WTC11 (cell line): ENCODE results near the gene GFRAL. TPM values are rescaled to one million over a fixed set of nuclear protein-coding genes. Genes with fewer than 3 reads are reported as not detected.

ENCODE experiments used
- ATAC-seq: fragments of 200-7000 bp; cut with Tn5 transposase; 2 replicates; pipeline ENCODE4 v1.10.0; 2021; ENCODE audit warnings: mild to moderate bottlenecking, moderate library complexity
- Bru-seq: library from RNA; stranded (reverse); fragments of 400-500 nt; gene quantifications from one replicate; lab custom pipeline; 2021; lab: Mats Ljungman, UMichigan
- CTCF ChIA-PET: fragments of 300-600 bp; sonication (Branson Sonifier 250); formaldehyde crosslinking; loops from one replicate; lab custom pipeline; 2021; ENCODE audit warnings: antibody characterized with exemption; lab: Charles Lee
- POLR2A ChIA-PET: fragments of 350-600 bp; sonication (Branson Sonifier 250); formaldehyde crosslinking; loops from one replicate; lab custom pipeline; 2021; ENCODE audit warnings: antibody characterized with exemption; lab: Charles Lee
- DNase-seq: peaks from one replicate; pipeline ENCODE4 v3.0.0; 2021; ENCODE audit warnings: low spot score
- H3K27ac Mint-ChIP-seq: 2 replicates; pipeline ENCODE4 v1.8.0; 2021; ENCODE audit warnings: mixed read lengths
- H3K27me3 Mint-ChIP-seq: 2 replicates; pipeline ENCODE4 v1.8.0; 2021; ENCODE audit warnings: low read depth, mild to moderate bottlenecking, moderate library complexity, mixed read lengths
- H3K36me3 Mint-ChIP-seq: 2 replicates; pipeline ENCODE4 v1.8.0; 2021; ENCODE audit warnings: mixed read lengths
- H3K4me1 Mint-ChIP-seq: 2 replicates; pipeline ENCODE4 v1.8.0; 2022; ENCODE audit warnings: mixed read lengths
- H3K4me3 Mint-ChIP-seq: 2 replicates; pipeline ENCODE4 v1.8.0; 2021; ENCODE audit warnings: mild to moderate bottlenecking, moderate library complexity, mixed read lengths
- H3K9me3 Mint-ChIP-seq: 2 replicates; pipeline ENCODE4 v1.8.0; 2021; ENCODE audit warnings: mixed read lengths
- ARID4B ChIP-seq: sonication (generic); formaldehyde crosslinking; IDR thresholded peaks from 2 replicates; pipeline ENCODE4 v1.8.0; 2023; ENCODE audit warnings: missing genetic modification reagents, mild to moderate bottlenecking, borderline replicate concordance
- CDX4 ChIP-seq: fragments of 250-450 bp; sonication (Bioruptor Pico); IDR thresholded peaks from 2 replicates; pipeline ENCODE4 v1.9.0; 2021; ENCODE audit warnings: moderate library complexity, mild to moderate bottlenecking, inconsistent platforms, borderline replicate concordance
- E2F1 ChIP-seq: sonication (generic); formaldehyde crosslinking; IDR thresholded peaks from 2 replicates; pipeline ENCODE4 v1.8.0; 2022; ENCODE audit warnings: mild to moderate bottlenecking, missing genetic modification reagents
- ELF4 ChIP-seq: sonication (generic); formaldehyde crosslinking; IDR thresholded peaks from 2 replicates; pipeline ENCODE4 v1.8.1; 2022; ENCODE audit warnings: low read depth, mild to moderate bottlenecking, moderate library complexity, missing genetic modification reagents
- ESRRA ChIP-seq: sonication (generic); formaldehyde crosslinking; IDR thresholded peaks from 2 replicates; pipeline ENCODE4 v1.8.1; 2022; ENCODE audit warnings: mild to moderate bottlenecking, missing genetic modification reagents, borderline replicate concordance
- MLX ChIP-seq: sonication (generic); formaldehyde crosslinking; IDR thresholded peaks from 2 replicates; pipeline ENCODE4 v1.8.1; 2023; ENCODE audit warnings: mild to moderate bottlenecking, missing genetic modification reagents, moderate library complexity
- NFATC4 ChIP-seq: fragments of 250-450 bp; sonication (Bioruptor Pico); IDR thresholded peaks from 2 replicates; pipeline ENCODE4 v1.9.0; 2021; ENCODE audit warnings: mild to moderate bottlenecking
- NR1H2 ChIP-seq: sonication (generic); formaldehyde crosslinking; IDR thresholded peaks from 2 replicates; pipeline ENCODE4 v1.9.0; 2021; ENCODE audit warnings: mild to moderate bottlenecking, moderate library complexity, missing genetic modification reagents
- NR2C2 ChIP-seq: sonication (generic); formaldehyde crosslinking; IDR thresholded peaks from 2 replicates; pipeline ENCODE4 v1.8.0; 2022; ENCODE audit warnings: mild to moderate bottlenecking, missing genetic modification reagents
- NR3C1 ChIP-seq: sonication (generic); formaldehyde crosslinking; conservative IDR thresholded peaks from 2 replicates; pipeline ENCODE4 v1.8.1; 2023; ENCODE audit warnings: low read depth, mild to moderate bottlenecking, missing genetic modification reagents
- PRRX2 ChIP-seq: fragments of 250-450 bp; sonication (Bioruptor Pico); IDR thresholded peaks from 2 replicates; pipeline ENCODE4 v1.8.0; 2021; ENCODE audit warnings: mild to moderate bottlenecking
- SMAD3 ChIP-seq: sonication (generic); formaldehyde crosslinking; IDR thresholded peaks from 2 replicates; pipeline ENCODE4 v1.8.0; 2022; ENCODE audit warnings: missing genetic modification reagents, mild to moderate bottlenecking, borderline replicate concordance
- SMAD4 ChIP-seq: sonication (generic); formaldehyde crosslinking; IDR thresholded peaks from 2 replicates; pipeline ENCODE4 v1.8.0; 2022; ENCODE audit warnings: mild to moderate bottlenecking, missing genetic modification reagents
- TEAD1 ChIP-seq: sonication (generic); formaldehyde crosslinking; IDR thresholded peaks from 2 replicates; pipeline ENCODE4 v1.8.0; 2022; ENCODE audit warnings: mild to moderate bottlenecking, missing genetic modification reagents
- TEAD4 ChIP-seq: sonication (generic); formaldehyde crosslinking; IDR thresholded peaks from 2 replicates; pipeline ENCODE4 v1.8.0; 2022; ENCODE audit warnings: mild to moderate bottlenecking, missing genetic modification reagents
- ZNF219 ChIP-seq: sonication (generic); formaldehyde crosslinking; IDR thresholded peaks from 2 replicates; pipeline ENCODE4 v1.8.0; 2023; ENCODE audit warnings: missing genetic modification reagents, mild to moderate bottlenecking, borderline replicate concordance
- ZNF281 ChIP-seq: sonication (generic); formaldehyde crosslinking; IDR thresholded peaks from 2 replicates; pipeline ENCODE4 v1.8.0; 2023; ENCODE audit warnings: mild to moderate bottlenecking, missing genetic modification reagents
- ZNF317 ChIP-seq: sonication (generic); formaldehyde crosslinking; IDR thresholded peaks from 2 replicates; pipeline ENCODE4 v1.8.1; 2023; ENCODE audit warnings: low read depth, mild to moderate bottlenecking, moderate library complexity, missing genetic modification reagents, borderline replicate concordance
- ZNF396 ChIP-seq: fragments of 250-450 bp; sonication (Bioruptor Pico); IDR thresholded peaks from 2 replicates; pipeline ENCODE4 v1.8.0; 2021; ENCODE audit warnings: mild to moderate bottlenecking, moderate library complexity, borderline replicate concordance
- ZNF423 ChIP-seq: fragments of 250-450 bp; sonication (Bioruptor Pico); IDR thresholded peaks from 2 replicates; pipeline ENCODE4 v2.1.2; 2022; ENCODE audit warnings: mild to moderate bottlenecking, moderate library complexity
- long read RNA-seq, 3 experiments: library from RNA in 1 of 3; library from capped mRNA in 1 of 3; library from polyadenylated mRNA in 1 of 3; unstranded in 2 of 3; stranded (forward) in 1 of 3; transcript quantifications; one replicate each; pipeline ENCODE4 v2.0.0, GENCODE V29; 2021
- total RNA-seq: library from RNA; stranded (reverse); gene quantifications from 3 replicates; pipeline ENCODE4 v1.2.3, GENCODE V29; 2021

Gene GFRAL
- total RNA-seq (not detected in 3 replicates), Bru-seq, nascent RNA (percentile 3 among the genes with signal in this experiment)
- long read RNA-seq, experiment 1 = 0 reads
- long read RNA-seq, experiment 2 = 0 reads
- long read RNA-seq, experiment 3 = 0 reads

- H3K9me3 Mint-ChIP-seq = no peaks in the 10 kb centered on the region
- H3K27me3 Mint-ChIP-seq = no peaks in the 10 kb centered on the region
- CTCF ChIA-PET = no interaction called here
- no peaks in the 10 kb centered on the region for H3K36me3 Mint-ChIP-seq
- no peak within 1 kb of the TSS for H3K4me3 Mint-ChIP-seq
- DNase-seq (no peak), ATAC-seq (no peak)
- H3K27ac Mint-ChIP-seq = no peak within 1 kb of the TSS
- TF ChIP-seq ZNF423 (CRISPR knock-in tag) = no peak
- no peak for TF ChIP-seq ZNF396 (CRISPR knock-in tag)
- no peak for TF ChIP-seq ESRRA (CRISPR knock-in tag)
- TF ChIP-seq ARID4B (CRISPR knock-in tag) = no peak
- no peak for TF ChIP-seq CDX4 (CRISPR knock-in tag)
- no peak for TF ChIP-seq ZNF281 (CRISPR knock-in tag)
- TF ChIP-seq PRRX2 (CRISPR knock-in tag) = no peak
- no peak for TF ChIP-seq TEAD1 (CRISPR knock-in tag)
- no peak for TF ChIP-seq E2F1 (CRISPR knock-in tag)
- TF ChIP-seq ZNF219 = no peak
- peaks cover 9% of the 10 kb centered on the region for H3K4me1 Mint-ChIP-seq
- POLR2A ChIA-PET = no interaction called here
Observed at GRCh38 chr6:55327169-55327568, at the start of gene GFRAL. Gene GFRAL, plus strand, starts transcription at chr6:55327469. Its CDS starts 86 bp downstream, at chr6:55327555.

GRCh38 chr6:55277646-55278045 lies 49.6 kb upstream of the GFRAL start:
- Mint-ChIP-seq H3K4me1 (peaks cover 40% of the 10 kb centered on the region), H3K4me3 (peak overlapping the region; percentile 8), H3K9me3 (no peaks in the 10 kb centered on the region), H3K36me3 (no peaks in the 10 kb centered on the region), H3K27me3 (no peaks in the 10 kb centered on the region)
- ATAC-seq = peak; percentile 71
- DNase-seq = no peak
- ChIA-PET CTCF (interaction anchor here (1.0 to 2.2 kb wide), 5 partner anchors 165 to 1015 kb away, joined by 3 to 14 read pairs (median 4); no protein-coding TSS in a partner anchor), POLR2A (no interaction called here)
- TF ChIP-seq NFATC4 = no peak
- no peak for TF ChIP-seq TEAD4 (CRISPR knock-in tag)
- no peak for TF ChIP-seq ZNF317 (CRISPR knock-in tag)
- TF ChIP-seq SMAD4 (CRISPR knock-in tag) = no peak
- TF ChIP-seq SMAD3 = no peak
- TF ChIP-seq ELF4 = no peak
- no peak for TF ChIP-seq NR2C2 (CRISPR knock-in tag)
- no peak for TF ChIP-seq CDX4 (CRISPR knock-in tag)
- TF ChIP-seq NR1H2 (CRISPR knock-in tag) = no peak
- TF ChIP-seq MLX = no peak
- no peak for TF ChIP-seq NR3C1 (CRISPR knock-in tag)
- TF ChIP-seq, all 79 proteins: peak for 0
- H3K27ac Mint-ChIP-seq = 0 out of 2 replicates have a peak overlapping the region, but pooled peaks have one; percentile 18
